GF-D8 (cell line): ENCODE measurements around the gene F13A1.

Experiments
- DNase-seq: peaks from one replicate; lab custom pipeline; 2025; lab: John Stamatoyannopoulos, UW

F13A1 gene

DNA sequence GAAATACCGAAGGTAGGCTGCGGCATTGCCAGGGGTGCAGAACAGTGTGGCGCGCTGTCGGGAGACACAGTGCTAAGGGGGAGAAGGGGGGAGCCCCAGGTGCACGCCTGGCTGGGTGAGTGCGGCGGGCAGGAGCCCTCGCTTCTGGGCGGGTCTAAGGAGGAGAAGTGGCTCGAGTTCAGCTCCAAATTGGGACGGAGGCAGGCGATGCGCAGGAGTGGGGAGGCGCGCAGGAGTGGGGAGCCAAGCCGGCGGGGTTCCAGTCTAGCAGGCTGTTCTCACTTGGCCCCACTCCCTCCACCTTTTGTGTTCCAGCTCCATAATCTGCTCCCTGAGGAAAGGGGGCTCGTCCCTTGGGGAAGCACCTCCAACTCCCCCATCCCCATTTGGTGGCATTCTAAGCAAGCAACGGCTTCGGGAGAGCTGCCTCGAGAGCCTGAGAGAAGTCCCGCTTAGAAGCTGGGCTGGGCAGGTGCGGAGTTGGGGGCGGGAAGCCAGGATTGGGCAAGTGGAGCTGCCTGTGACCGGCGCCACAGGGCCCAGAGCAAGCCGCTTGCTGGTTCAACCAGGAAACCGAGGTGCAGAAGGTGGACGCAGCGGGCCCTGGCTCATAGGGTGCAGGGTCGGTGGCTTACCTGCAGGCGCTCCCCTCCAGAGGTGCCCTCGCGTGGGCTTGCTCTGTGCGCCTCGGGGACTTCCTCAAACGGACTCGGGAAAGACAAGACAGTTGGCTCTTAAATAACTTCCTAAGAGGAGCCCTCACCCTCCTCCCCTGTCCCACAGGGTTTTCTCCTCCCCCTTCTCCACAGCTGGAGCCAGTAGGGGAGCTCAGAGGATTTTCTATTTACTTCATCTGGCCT, at the start of gene F13A1:
F13A1 (minus strand) TSS at position 711 of the 860 bp plus-strand sequence. CDS start 1,998 bp downstream, outside the sequence.
- no peak for DNase-seq

DNA sequence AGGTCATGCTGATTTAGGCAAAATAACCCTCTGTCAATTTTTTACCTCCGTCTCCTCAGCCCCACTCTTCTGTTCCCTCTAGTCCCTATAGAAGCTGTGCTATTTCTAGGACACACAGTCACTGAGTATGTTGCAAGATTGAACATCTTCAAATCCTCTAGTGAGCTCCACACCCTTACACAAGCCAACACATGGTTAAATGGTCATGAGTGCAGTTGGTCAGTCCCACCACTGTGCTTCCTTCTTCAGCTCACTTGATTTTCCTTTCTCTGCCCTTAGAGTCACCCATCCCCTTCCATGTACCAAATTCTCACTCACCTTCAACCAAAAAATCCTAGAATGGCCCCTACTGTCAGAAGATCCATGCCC, 48.2 kb upstream of the F13A1 start:
- no peak for DNase-seq

DNA sequence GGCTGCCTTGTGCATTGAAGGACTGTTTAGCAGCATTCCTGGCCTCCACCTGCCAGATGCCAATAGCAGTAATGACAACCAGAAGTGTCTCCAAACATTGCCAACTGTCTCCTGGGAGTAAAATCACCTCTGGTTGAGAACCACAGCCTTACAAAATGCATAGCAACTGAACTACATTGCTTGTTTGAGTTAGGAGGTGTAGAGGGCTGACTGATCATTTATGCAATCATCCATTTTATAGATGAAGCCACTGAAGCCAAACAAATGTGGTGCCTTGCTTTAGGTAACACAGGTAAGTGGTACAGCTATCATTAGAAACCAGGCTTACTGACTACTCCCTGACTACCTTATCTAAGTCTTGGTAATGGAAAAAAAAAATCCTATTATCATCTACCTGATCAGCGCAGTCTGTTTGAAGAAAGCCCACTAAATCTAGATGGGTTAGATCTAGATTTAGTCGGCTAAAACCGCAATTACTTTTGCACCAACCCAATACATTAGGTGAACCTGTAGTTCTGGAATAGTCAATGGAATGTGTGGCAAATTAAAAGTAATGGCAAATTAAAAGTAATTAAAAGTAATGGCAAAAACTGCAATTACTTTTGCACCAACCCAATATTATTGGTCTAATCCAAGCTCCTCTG, 47.7 kb upstream of the F13A1 start:
- DNase-seq, result no peak

DNA sequence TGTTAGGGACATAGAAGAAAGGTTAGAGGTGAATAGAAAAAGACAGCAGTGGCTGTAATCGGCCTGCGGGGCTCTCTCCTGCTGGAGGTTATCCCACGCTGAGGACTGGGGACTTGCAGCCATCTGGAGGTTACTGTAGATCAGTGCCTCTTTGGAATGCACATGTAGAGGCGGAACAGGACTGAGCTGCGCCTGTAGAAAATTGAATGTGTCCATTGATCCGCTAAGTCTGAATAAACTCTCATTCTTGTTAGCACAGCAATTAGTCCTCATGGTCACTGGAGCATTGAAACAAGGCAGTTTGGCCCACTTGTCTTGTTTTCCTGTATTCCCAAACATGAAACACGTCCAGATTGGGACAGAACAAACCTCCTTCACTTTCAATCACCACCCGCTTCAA, 46.3 kb upstream of the F13A1 start:
- no peak for DNase-seq

DNA sequence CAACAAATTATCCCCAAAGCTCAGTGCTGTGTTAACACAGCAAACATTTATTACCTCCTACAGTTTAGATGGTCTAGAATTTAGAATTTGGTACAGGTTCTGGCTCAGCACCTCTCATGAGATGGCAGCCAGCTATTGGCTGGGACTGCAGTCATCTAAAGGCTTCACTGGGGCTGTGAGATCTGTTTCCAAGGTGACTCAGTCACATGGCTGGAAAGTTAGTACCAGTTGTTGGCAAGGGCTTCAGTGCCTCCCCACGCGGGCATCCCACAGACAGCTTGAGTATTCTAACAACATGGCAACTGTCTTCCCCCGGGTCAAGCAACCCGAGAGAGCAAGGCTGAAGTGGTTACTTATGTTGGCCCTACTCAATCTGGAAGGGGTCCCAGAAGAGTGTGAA, 44.8 kb upstream of the F13A1 start:
- no peak for DNase-seq

DNA sequence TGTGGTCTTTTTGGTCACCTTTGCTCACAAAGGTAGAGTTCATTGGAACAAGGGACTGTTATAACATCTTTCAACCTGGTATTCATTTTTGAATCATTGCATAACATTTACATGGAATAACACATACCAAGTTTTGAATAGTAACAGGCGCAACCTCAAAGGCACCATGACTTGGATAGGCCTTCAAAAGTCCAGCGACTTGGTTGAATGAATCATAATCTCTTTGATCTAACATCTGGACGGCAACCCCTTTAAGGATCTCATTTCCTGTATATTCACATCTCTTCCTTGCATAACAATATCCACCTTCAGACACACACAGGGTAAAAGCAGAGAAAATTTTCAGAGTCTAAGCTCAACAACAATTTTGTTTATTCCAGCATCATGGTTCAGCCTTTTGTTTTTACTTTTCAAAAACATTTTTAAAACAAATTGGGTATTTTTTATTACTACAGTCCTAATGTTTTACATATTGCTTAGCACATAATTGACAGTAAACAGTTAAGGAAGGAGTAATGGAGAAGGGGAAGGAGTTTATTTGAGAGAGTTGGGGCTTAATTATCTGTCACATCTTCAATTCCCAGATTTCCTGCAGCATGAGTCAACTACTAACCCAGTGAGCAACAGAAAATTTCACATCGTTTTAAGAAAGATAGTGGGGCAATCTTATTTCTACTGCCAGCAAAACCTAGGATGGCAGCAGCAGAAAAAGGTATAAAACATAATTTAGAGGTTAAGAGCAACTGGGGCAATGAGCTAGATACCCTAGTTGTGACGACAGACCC, 41.8 kb upstream of the F13A1 start:
- DNase-seq, result no peak

DNA sequence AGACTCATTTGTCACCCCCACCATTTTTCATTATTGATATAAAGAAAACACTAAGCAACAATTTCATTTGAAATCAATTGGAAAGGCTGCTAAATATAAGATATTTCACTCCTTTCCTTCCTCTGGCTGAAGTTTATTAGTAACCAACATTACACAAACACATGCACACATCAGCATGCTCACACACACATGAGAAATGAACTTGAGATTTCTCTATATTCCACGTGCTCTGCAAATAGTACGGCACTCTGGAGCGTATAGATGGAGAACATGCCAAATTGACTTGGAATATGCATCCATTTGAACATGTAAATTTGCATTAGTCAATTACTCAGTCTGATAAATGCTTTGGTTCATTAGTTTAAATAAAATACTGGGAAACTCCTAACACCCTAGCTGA, 37.1 kb upstream of the F13A1 start:
- DNase-seq, result no peak

DNA sequence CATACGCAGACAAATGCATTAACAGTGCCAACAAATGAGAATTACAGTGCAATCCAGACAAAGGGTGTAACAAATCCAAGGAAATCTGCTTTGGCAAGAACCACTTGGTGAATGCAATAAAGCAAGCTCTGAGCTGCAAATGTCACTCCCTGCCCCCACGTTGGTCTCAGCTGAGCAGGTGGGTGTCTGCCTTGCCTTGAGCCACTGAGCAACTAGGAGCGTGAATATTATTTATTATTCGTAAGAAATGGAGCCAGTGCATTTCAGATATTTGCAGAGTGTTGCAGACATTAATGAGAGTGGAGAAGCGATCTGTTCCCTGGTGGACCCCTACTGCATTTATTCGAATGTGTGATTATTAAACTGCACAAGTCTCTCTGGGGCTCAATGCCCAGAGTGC, 36.6 kb upstream of the F13A1 start:
- DNase-seq, result no peak

DNA sequence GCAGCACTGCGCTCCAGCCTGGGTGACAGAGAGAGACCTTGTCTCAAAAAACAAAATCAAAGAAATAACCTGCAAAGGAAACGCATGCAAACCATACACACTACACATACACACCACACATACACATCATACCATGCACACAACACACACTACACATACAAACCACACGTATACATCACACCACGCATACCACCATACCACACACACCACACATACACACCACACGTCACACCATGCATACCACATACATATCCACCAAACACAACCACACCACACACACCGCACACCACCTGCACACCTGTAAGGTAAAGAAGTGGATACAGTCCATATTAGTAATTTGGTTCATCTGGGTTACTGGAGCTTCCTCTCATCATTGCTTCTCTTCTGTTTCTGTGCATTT, 32.3 kb upstream of the F13A1 start:
- no peak for DNase-seq

DNA sequence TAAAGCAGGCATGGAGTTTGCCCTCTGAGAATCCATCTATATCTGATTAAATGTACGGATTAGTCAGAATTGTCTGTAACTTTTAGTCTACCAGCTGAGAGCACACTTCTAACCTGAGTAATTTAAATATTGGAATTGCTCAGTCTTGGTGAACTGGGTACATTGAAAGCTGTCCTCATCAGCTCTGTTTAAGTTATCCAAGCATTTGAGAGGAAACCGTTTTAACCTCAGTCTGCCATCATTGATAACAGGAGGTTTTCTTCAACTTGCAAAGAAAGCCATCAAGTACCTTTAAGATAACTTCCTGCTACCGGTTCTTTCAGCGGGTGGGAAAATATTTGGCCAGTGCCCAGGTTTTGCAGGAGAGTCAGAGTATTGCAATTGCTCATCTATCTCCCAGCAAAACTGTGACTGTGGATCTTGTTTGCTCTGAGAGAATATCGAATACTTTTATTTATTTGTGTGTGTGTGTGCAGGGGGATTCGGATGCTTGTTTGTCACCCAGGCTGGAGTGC, 31.1 kb upstream of the F13A1 start:
- DNase-seq, result no peak

DNA sequence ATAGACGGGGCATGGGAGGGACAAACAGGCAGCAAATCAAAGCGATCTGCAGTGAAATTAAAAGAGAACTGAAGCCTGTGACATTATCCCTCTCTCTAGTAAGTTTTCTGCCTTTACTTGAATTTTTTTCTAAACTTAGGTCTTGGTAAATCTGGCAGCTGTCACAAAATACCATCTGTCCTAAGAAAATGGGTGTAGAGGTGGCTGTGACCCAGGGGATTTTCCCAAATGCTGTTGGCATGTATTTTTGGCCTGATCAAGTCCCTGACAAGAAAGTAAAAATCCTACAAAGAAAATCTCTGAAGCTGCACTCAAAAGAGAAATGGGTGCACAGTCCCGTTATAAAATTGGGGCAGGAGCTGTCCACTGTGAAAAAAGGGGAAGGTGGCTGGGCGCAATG, 30.2 kb upstream of the F13A1 start:
- DNase-seq, result no peak

DNA sequence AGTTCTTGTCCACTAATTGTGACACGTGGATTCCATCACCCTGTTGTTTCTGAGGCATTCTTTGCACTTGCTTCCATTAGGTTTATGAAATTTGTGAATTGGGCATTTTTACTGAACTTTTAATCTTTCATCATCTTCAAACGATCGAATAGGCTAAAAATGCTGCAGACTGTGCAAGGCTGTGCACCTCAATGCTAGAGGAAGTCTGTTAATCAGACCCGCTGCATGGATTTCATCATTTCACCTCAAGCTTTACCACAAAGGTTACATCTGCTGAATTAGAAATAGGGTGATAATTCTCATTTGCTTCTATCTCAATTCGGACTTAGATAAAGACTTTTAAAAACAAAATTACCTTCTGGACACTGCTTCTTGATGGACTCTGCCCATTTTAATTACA, 27.8 kb upstream of the F13A1 start:
- DNase-seq, result no peak

DNA sequence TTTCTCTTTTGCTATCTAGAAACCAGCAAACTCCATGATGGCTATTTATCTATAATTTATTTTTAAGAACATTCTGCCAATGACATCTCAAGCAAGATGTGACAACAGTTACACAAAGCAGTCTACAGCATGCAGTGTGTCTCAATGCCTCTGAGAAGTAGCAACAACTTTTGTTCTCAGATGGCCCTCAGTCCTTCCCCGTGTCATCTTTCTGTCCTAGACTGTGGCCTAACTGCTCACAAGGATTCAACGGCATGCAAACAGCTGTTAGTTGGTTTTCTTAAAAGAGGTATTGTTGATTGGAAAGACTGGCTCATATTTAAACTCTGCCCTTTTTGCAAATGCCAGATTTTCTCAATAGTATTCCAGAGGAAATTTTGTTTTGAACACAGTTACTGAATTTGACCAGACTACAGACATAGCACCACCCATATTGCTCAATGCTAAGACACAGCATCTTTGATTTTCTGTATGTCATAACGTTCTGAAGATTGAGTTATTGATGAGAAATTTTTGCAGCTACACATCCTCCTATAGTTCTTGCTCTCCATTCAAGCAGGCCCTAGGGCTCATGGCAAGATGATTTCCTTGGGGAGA, 26.1 kb upstream of the F13A1 start:
- DNase-seq, result no peak

DNA sequence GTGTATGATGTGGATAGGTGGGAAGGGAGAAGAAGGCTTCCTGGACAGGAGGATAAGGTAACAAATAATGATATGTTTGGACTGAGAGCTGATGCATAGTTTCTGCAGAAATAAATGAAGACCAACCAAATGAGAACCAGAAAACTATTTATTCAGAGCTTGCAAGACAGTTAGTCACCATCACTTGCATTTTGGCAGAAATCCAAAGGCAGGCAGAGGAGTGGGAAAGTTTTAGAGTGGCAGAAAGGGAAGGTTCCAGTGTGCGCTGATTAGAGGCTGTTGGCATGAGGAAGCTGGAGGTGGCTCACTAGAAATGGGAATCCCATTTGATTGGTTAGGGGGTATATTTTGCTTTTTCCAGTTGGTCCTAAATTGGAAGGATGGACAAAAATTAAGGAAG, 13.0 kb upstream of the F13A1 start:
- DNase-seq, result no peak

DNA sequence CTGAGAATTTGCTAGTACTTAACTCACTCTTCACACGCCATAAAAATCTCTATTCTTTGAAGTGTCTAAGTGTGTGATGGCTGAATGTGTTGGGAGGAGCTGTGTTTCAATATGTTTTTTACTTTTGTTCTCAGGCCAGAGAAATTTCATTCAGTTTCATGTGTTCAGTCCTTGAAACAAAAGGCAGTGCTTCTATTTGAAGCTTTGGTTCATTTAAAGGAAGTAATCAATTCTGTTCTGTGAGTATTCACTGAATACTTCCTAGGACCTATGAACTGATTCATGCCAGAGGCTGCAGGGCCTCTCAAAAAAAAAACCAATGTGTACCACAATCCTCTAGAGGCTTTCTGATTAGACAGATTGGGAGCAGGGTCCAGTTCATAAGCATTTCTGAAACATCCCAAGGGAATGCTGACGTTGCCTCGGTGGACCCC, 12.4 kb upstream of the F13A1 start:
- DNase-seq, result no peak

DNA sequence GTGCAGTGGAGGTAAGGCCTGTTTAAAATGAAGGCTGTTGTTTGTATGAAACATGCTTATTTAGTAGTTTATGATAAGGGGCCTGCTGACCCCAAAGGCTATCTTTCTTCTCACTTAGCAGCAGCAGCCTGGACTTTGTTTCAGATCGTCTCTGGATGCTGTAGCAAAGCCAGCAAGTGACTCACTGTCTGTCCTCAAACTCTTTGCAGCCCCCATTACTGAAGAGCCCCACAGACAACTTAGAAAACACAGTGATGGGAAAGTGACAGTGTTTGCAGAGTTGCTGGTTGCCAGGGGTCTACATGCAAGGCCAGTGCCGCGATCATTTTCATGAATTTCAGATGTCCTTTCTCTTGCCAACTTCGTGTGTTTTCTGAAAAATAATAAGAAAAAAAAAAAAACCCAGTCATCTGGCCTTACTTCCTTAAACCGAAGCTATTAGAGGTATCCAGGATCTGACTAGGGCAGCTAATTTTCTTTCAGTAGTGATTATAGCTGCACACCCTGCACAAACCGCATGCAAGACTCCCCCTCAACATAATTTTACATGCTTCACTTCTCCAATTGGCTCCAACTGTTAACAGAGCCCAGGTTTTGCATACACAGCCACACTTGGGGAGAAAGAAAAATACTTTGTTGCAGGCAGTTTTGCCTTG, 11.6 kb upstream of the F13A1 start:
- DNase-seq, result no peak

DNA sequence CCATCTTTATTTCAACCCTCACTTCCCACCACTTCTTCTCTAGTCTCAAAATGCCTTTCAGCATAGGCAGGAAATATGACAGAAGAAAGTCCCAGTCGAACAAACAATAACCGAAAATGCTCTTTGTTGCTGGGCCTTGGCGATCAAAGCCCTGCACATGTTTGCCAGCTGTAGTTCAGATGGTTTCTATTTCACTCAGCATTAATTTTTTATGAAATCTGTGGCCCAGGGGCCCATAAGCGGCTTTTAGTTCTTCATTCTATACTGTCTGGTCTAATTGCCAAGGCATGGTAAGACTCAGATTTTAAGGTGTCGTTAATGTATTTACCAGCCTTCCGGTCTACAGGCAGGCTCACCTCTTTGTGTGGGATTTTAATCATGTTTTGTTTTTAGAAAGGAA, 10.9 kb upstream of the F13A1 start:
- no peak for DNase-seq

DNA sequence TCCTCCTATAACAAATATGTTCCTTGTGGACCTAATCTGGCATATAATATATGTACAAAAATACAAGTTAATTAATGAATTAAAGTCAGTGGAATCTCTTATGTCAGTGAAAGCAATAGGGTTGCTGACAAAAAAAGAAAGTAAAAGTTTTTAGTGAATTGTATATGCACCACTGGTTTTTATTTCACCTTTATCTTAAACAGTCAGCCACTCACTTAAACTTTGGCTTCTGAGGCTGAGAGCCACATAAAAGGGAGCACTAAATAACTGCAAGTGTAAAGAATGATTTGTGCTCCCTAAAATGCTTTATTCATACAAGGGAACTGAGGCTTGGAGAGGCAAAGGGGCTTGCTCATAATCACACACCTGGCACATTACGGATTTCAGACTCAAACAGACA, 9.9 kb upstream of the F13A1 start:
- no peak for DNase-seq

DNA sequence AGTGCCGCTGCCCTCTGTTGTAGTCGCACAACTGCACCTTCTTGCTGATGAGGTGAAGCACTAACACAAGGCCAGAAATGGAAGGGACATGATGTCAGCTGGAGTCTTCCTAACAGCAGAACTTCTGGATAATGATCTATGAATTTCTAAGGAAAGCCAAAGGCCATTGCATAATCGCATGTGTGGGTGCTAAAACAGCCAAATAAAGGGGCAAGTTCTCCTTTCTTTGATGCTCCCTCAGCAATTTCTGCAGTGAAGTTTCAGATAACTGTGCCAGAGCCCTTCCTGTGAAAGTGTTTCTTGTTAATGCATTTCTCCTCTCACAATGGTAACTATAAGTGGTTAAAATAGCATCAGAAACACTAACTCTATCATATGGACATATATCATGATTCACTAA, 8.0 kb upstream of the F13A1 start:
- no peak for DNase-seq

DNA sequence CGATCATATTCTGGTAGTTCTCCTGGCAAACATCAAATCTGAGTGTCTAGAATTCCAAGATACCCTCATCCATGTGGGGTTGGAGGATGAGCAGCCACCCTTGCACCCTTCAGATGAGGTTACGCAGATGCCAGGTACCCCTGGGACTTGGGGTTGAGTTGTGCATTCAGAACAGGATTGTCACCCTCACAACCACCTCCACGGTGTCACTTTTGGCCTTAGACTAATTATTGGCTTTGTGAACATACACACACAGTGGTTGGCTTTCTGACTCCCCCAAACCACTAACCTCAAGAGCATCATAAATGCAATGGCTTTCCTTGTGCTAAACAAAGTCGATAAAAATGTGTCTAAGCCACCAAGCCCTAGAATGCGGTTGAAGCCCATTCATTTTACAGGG, 2.9 kb upstream of the F13A1 start:
- no peak for DNase-seq

DNA sequence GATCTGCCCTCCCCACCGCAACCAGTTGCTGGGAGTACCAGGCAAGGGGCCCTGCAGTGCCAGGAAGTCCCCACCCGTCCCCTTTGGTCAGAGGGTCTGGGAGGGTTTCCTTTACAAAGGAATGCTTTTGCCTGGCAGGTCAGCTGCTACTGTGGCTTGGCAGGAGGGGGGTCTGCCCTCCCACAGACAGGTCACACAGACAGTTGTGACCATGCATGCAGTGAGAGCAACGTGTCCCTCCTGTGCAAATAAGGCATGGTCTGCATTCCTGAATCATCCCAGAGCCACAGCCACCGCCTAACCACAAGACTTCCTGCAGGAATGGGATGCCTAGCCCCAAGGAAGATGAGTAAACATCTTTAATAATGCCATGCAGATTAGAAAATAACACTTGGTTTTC, 439 bp upstream of the F13A1 start:
- no peak for DNase-seq
